8988T (cell line): ENCODE data around the gene DACT1.

Experiments
- DNase-seq: peaks from one replicate; pipeline ENCODE4 v3.0.0; 2011

The DACT1 gene

DNA sequence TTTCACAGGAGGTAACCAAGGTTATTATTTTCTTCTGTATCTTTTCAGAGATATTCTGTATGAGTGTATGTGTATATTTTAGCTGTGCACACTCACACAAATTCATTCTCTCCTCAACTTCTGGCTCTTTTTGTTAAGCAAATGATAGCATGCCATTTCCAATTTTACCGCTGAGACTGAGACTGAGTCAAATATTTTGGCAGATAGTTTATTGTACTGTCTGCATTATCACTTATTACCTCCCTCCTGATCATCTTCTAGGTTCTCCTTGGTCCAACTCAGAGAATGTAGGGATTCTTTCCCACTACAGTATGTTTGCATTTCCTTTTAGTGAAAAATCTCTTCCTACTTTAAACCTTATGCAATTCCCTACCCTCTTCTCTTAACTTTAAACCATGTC lies 33.3 kb downstream of the DACT1 start:
- DNase-seq = no peak

DNA sequence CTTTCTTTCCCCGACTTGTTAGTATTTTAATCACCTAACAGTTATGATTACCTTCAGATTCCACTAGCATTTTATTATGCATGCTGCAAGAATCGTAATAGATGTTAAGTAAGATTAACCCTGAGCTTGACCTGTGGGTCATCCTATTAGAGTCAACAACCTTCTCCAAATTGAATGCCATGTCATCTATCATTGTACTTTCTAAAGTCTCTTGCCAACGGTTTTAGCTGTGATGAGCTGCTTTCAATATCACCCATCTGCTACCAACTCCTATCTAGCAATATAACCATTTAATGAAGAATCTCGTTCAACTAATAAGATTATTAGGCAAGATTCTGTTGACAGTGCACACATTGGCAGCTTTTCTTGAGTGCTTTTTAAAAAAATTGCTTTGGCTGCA lies 33.7 kb downstream of the DACT1 start:
- DNase-seq = no peak

DNA sequence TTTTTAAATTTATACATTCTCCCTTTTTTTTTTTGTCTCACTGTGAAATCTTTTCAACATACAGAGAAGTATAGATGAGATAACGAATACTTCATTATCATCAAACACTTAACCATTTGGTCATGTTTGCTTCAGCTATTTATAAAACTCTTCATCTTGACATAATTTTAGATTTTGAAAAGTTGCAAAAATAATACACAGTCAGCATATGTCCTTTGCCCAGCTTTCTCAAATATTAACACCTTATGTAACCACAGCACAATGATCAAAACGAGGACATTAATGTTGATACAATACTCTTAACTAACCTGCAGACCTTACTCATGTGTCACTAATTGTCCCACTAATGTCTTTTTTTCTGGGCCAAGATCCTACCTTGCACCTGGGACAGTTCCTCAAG lies 36.0 kb downstream of the DACT1 start:
- no peak for DNase-seq

DNA sequence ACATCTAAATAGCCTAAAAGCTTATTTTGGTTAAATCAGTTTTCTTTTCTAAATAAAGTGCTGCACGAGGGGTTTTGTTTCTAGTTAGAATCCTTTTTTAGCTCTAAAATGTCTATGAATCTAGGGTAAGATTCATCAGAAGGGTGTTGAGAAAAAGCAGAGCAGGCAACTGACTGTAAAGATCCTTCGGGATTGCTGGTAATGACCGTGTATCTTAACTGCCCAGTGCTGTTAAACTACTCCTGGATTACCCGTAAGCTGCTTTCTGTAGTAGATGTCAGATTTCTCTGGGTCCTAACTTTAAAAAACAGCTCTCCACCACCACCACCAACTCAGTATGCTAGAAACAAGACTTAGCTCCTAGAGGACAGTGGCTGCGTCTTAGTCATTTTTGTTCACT lies 39.2 kb downstream of the DACT1 start:
- DNase-seq = no peak

DNA sequence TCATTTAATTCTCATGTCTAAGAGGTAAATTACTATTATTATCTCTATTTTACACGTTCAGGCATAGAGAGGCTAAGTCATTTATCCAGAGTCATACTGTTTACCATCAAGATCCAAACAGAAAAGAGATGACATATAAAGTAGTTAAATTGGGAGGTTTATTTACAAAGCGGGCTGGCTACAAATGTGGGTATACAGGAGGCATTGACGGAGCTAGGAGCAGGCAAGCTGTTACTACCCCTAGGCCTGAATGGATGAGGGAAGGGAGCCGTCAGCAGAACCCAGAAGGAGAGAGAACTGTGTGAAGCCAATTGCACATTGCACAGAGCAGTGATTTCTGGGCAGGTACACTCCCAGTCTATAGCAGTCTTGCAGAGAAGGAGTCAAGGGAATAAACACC lies 39.8 kb downstream of the DACT1 start:
- no peak for DNase-seq

DNA sequence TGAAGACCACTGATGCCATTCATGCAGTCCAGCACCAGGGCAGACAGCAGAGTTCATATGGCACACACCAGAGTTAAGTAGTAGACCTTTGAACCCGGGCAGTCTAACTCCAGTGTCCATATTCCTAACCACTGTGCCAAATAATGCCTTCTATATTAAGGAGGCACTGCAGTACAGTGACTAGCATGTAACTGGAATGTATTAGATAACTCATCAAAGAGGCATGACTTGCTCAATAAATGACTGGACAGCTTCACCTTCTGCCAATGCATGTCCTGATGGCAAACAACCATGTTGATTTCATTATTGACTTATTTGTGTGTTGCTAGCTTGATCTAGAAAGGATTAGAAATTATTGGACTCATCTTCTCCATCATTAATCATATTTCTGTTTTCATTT lies 40.2 kb downstream of the DACT1 start:
- no peak for DNase-seq

DNA sequence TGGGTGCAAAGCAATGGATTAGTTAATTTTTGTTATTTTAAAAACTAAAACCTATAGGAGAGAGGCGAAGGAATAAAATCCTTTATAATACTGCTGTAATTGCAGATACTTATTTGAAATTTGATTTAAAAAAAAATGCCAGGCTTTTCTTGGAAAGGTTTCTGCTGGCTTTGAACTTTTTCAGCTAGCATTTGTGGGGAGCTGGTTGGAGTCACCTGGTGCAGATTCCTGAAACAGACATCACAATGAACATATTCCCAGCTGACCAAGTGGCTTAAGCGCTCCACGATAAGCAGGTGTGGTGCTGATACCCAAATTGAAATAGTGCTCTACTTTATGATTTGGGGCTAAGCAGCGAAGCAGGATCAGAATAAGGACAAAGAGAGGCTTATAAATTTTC lies 42.9 kb downstream of the DACT1 start:
- DNase-seq = no peak

DNA sequence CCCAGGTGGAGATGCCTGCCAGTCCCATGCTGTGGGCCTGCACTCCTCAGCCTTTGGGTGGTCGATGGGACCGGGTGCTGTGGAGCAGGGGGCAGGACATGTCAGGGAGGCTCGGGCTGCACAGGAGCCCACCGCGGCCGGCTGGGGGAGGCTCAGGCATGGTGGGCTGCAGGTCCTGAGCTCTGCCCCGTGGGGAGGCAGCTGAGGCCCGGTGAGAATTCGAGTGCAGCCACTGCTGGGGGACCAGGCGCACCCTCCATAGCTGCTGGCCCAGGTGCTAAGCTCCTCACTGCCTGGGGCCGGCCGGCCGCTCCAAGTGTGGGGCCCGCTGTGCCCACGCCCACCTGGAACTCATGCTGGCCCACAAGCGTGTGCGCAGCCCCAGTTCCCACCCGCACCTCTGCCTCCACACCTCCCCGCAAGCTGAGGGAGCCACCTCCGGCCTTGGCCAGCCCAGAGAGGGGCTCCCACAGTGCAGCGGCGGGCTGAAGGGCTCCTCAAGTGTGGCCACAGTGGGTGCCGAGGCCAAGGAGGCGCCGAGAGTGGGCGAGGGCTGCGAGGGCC lies 49.6 kb downstream of the DACT1 start:
- no peak for DNase-seq

DNA sequence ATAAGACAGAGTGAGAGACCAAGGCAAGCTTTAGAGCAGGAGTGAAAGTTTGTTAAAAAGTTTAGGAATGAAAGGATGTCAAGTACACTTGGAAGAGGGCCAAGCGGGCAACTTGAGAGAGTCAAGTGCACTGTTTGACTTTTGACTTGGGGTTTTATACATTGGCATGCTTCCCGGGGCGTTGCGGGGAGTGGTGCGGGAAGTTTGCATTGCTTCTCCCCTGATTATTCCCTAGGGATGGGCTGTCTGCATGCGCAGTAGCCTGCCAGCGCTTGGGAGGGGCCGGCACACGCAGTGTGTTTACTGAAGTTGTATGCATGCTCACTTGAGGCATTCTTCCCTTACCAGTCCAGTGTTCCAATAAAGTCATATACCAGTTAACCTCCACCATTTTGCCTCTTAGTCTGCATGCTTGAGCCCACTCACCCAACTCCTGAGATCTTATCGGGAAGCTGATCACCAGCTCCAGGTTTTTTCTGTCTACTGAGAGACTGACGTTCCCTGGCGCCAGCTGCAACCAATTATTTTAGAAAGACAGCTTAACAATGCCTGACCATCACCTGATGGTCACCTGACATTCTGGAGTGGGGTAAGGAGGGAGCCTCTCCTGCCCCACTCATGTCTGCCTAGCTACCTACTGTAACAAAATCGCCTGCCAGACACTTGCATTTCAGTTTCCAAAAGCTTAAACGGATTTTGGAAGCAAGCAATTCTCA lies 53.2 kb downstream of the DACT1 start:
- no peak for DNase-seq

DNA sequence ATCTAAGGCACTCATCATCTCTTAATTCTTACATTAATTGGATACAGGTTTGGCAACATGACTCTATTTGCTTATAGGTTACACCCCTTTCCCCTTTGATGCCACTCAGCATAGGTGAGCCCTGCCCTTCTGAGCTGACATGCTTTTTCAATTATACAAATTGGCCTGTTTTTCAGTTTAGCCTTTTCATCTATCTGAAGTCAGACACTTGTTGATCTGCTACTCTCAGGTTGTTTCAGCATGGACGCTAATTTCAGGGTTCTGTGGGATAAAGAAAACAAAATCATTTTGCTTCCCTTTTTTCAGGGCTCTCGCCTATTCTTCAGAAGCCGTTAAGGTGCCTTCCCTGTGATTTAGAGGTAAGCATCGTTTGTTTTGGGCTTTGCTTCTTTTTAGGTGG lies 55.3 kb downstream of the DACT1 start:
- no peak for DNase-seq

DNA sequence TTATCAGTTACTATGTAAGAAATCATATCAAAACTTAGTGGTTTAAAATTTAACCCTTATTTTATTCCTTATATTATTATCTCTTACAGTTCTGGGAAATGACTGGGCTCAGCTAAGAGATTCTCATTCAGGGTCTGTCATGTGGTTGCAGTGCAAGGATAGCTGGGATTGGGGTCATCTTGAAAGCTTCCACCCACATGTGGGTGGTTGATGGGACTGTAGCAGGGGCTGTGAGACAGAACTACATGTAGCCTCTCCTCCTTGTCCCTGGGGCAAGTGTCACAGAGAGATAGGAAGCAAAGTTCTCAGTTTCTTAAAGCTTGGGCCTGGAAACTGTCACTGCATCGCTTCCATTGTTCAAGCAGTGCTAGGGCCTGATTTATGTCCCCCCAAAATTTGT lies 57.8 kb downstream of the DACT1 start:
- DNase-seq = no peak

DNA sequence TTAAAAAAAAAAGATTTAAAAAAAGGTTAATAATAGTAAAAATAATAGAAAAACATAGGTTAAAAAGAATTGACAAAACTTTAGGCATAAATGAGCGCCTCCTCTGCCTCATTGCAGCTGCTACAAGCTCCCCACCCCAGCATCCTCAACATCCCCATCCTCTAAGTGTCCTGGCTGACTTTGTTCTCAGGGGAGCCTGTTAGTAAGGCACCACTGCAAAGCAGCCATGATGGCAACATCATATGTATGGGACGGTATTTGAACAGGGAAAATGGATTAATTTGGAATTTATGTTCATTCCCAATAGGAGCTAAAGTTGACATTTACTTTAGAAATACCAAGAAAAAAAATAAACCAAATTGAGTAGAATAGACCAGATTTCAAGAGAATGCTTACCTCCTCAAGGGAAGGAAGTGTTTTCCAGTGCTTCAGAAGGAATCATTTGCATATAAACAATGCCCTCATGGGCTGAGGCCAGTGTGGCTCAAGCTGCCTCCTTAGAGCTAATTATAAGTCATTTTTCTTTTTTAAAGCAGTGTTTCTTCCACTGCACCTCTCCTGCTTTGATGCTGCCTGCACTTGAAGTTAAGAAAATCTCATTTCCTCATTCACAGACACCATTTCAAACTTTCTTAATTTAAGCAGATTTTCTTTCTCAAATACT lies 59.6 kb downstream of the DACT1 start:
- DNase-seq = no peak
